ENCODE measurements around the gene CHST11. TPM values are rescaled to one million over a fixed set of nuclear protein-coding genes. Genes with fewer than 3 reads are reported as not detected.

Gene CHST11
- total and polyA plus RNA-seq, 9 of the 15 experiments (the other 6 are each of a cell fraction or from before 2014, with no cell fraction given): 2.3 to 38.7 (median 15.0) TPM

DNA sequence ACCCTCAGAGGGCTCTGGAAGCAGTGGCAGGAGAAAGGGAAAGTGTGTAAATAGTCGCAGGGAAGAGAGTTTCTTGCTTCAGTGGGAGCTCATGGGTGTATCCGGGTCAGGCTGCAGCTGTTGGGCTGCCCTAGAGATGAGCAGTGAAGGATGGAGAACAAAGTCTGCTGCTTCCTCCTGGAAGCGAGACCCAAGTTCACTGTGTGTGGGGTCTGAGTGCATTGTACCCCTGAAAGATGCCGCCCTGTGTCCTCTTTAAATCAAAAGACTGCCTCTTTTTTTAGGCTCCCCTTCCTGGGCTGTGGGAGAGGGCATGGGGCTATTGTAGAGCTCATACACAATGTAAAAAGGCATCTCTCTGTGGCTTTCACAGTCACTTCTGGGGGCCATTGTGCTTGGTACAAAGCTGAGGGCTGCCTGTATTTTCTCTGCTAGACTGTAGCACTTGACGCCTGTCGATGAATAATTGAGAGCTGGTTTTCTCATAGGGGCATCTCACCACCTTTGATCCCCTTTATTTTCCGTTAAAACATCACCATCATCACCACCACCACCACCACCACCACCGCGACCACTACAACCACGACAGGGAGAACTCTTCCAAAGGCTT is 16.7 kb downstream of the CHST11 start (continued):
- TF ChIP-seq STAT5A (IDR thresholded peaks at IDR 0.05; ENCODE audit: borderline replicate concordance, low read length) (no peak), GTF2E2 (tag; IDR thresholded peaks at IDR 0.05) (no peak), ZNF830 (CRISPR knock-in tag; IDR thresholded peaks at IDR 0.05) (no peak), ZNF212 (CRISPR knock-in tag; IDR thresholded peaks at IDR 0.05) (no peak), HDGF (IDR thresholded peaks at IDR 0.05) (no peak), MAFK (IDR thresholded peaks at IDR 0.05; ENCODE audit: low read length) (no peak), PRPF4 (IDR thresholded peaks at IDR 0.05; ENCODE audit: insufficient read depth, low read depth, low read length, poor library complexity, severe bottlenecking) (no peak)
- TF ChIP-seq, protein P1, sequence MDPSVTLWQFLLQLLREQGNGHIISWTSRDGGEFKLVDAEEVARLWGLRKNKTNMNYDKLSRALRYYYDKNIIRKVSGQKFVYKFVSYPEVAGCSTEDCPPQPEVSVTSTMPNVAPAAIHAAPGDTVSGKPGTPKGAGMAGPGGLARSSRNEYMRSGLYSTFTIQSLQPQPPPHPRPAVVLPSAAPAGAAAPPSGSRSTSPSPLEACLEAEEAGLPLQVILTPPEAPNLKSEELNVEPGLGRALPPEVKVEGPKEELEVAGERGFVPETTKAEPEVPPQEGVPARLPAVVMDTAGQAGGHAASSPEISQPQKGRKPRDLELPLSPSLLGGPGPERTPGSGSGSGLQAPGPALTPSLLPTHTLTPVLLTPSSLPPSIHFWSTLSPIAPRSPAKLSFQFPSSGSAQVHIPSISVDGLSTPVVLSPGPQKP (CRISPR knock-in tag; IDR thresholded peaks at IDR 0.05): no peak
- TF ChIP-seq, protein P2, sequence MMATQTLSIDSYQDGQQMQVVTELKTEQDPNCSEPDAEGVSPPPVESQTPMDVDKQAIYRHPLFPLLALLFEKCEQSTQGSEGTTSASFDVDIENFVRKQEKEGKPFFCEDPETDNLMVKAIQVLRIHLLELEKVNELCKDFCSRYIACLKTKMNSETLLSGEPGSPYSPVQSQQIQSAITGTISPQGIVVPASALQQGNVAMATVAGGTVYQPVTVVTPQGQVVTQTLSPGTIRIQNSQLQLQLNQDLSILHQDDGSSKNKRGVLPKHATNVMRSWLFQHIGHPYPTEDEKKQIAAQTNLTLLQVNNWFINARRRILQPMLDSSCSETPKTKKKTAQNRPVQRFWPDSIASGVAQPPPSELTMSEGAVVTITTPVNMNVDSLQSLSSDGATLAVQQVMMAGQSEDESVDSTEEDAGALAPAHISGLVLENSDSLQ (IDR thresholded peaks at IDR 0.05): no peak

DNA sequence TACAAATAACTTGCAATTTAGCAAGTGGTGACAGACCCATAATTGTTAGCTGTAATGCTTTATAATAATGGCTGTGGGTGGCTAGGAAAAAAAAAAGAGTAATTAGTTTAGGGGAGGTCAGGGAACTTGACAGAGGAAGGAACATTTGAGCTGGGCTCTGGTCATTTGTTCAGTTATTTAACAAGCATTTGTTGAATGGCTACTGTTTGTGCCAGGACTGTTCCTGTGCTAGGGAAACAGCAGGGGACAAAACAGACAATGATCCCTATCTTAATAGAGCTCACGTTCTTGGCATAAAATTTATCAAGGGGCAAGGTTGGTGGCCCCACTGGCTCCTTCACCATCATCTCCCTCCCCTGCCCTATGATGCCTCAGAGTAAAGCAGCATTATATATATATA is 18.5 kb downstream of the CHST11 start:
- Histone ChIP-seq H3K27me3 (ENCODE audit: control insufficient read depth in 2 of 2, insufficient read depth in 2 of 2, low read length in 2 of 2) (no peaks in the 10 kb centered on the region), H3K9me3 (replicated peaks; ENCODE audit: control insufficient read depth, insufficient read depth, low read depth, low read length) (no peaks in the 10 kb centered on the region), H3K79me2 (ENCODE audit: control insufficient read depth, insufficient read depth, low read length) (peaks cover 91% of the 10 kb centered on the region), H2AFZ (ENCODE audit: low read depth, low read length) (no peak overlapping the region), H3K9ac (ENCODE audit: insufficient read depth in 1 of 2, low read depth in 2 of 2, low read length in 2 of 2) (no peak overlapping the region), H3K36me3 (ENCODE audit: control insufficient read depth, insufficient read depth, low read length) (peaks cover 3% of the 10 kb centered on the region), H3K4me3 (no peak overlapping the region), H3K9me1 (ENCODE audit: control insufficient read depth, insufficient read depth, low read length) (no peaks in the 10 kb centered on the region), H3K4me1 (replicated peaks in 1 of 2; ENCODE audit: control insufficient read depth in 2 of 2, insufficient read depth in 2 of 2, low read length in 2 of 2) (peaks cover 3 to 40% of the 10 kb centered on the region in 2 experiments), H3K4me2 (ENCODE audit: insufficient read depth, low read length) (no peak overlapping the region), H3K27ac (ENCODE audit: extremely low read depth, low read depth, low read length) (no peak overlapping the region), H4K20me1 (replicated peaks; ENCODE audit: control insufficient read depth, insufficient read depth, low read length) (no peaks in the 10 kb centered on the region)
- CTCF ChIA-PET (ENCODE audit: low intra/inter-chr PET ratio): no interaction called here
- no peak for ATAC-seq
- POLR2A ChIA-PET: interaction anchor here (0.6 to 1.1 kb wide), 2 partner anchors 12 to 340 kb away, joined by 3 to 8 read pairs; no protein-coding TSS in a partner anchor
- intact Hi-C loops (cut with micrococcal nuclease) (no loop called here), in situ Hi-C loops (cut with MboI) (no loop called here)
- BruUV-seq (replicated peaks): no TSS peak
- 13% methylated on average over 1 of the region's 1 CpG for WGBS (ENCODE audit: insufficient coverage, low coverage, missing lambda C conversion rate)
- DNase-seq (ENCODE audit: extremely low read depth in 1 of 4, low spot score in 3 of 4): no peak
- TF ChIP-seq ARID2 (IDR thresholded peaks at IDR 0.05) (no peak), FOXA1 (IDR thresholded peaks at IDR 0.05; ENCODE audit: borderline replicate concordance) (no peak), RBM17 (IDR thresholded peaks at IDR 0.05; ENCODE audit: borderline replicate concordance, low read depth, low read length) (no peak), RAD51 (IDR thresholded peaks at IDR 0.05; ENCODE audit: borderline replicate concordance, low read depth) (no peak), SIRT6 (IDR thresholded peaks at IDR 0.05; ENCODE audit: low read depth, low read length) (no peak), FOXM1 (IDR thresholded peaks at IDR 0.05; ENCODE audit: low read depth) (no peak), FOXM1 (CRISPR knock-in tag; IDR thresholded peaks at IDR 0.05; ENCODE audit: low read depth) (no peak), ELF2 (CRISPR knock-in tag; IDR thresholded peaks at IDR 0.05) (no peak), ZNF778 (CRISPR knock-in tag; IDR thresholded peaks at IDR 0.05) (no peak), KDM2B (CRISPR knock-in tag; IDR thresholded peaks at IDR 0.05) (no peak), ILK (tag; IDR thresholded peaks at IDR 0.05; ENCODE audit: borderline replicate concordance, low read depth) (no peak), HDAC6 (IDR thresholded peaks at IDR 0.05; ENCODE audit: low read depth, low read length) (no peak)
- no peak for FAIRE-seq
